WI38 (cell line): ENCODE measurements around the gene ZNF169.
"Not testable (repeated sequence)": the region's sequence is repeated elsewhere in the genome, so short reads cannot be mapped to it uniquely, and the experiment has no call there.

Experiments
- H3K4me3 ChIP-seq: 2 replicates; pipeline ENCODE4 v1.5.1; 2011; ENCODE audit warnings: low read depth, mild to moderate bottlenecking, control low read depth, low read length
- TF ChIP-seq, protein P1 (sequence below): IDR thresholded peaks from 2 replicates; pipeline ENCODE4 v1.5.1; 2012; ENCODE audit warnings: low read depth, mild to moderate bottlenecking, control low read depth, low read length

Gene ZNF169

DNA sequence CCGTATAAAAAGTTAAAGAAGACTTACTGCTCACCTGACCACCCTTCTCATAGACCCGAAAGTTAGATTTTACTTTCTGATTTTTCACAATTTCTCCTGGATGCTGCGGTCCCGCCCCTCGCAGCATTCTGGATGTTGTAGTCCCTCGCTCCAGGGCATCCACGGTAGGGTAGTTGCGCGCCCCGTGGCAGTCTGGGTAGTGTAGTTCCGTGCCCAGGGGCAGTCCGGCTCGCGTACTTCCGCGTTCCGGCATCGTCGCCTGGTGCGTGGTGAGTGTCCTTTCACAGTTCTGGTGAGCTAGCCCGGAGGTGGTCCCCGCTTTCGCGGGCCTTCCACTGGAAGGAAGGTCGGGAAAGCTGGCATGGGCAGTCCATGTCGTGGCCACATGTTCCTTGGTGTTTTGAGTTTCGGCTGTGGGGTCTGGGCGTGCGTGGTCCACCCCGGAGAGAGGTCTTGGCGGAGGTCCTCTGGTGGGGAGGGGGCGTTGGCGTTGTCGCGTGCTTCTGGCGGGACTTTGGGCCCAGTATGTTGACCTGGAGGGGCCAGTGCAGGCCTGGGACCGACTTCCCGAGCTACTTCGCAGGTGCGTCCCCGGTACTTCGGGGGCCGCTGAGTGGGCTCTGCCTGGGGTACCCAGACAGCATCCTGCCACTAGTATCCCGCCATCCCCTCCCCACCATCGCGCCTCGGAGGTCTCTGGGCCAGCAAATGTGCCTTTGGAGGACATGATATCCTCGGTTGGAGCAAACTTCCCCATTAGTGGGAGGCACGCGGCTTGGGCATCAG is at the start of gene ZNF169:
Gene ZNF169, plus strand, starts transcription at position 222 of the 786 bp plus-strand sequence. CDS start 19,515 bp downstream, outside the sequence.
- TF ChIP-seq, protein P1, sequence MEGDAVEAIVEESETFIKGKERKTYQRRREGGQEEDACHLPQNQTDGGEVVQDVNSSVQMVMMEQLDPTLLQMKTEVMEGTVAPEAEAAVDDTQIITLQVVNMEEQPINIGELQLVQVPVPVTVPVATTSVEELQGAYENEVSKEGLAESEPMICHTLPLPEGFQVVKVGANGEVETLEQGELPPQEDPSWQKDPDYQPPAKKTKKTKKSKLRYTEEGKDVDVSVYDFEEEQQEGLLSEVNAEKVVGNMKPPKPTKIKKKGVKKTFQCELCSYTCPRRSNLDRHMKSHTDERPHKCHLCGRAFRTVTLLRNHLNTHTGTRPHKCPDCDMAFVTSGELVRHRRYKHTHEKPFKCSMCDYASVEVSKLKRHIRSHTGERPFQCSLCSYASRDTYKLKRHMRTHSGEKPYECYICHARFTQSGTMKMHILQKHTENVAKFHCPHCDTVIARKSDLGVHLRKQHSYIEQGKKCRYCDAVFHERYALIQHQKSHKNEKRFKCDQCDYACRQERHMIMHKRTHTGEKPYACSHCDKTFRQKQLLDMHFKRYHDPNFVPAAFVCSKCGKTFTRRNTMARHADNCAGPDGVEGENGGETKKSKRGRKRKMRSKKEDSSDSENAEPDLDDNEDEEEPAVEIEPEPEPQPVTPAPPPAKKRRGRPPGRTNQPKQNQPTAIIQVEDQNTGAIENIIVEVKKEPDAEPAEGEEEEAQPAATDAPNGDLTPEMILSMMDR = no peak

DNA sequence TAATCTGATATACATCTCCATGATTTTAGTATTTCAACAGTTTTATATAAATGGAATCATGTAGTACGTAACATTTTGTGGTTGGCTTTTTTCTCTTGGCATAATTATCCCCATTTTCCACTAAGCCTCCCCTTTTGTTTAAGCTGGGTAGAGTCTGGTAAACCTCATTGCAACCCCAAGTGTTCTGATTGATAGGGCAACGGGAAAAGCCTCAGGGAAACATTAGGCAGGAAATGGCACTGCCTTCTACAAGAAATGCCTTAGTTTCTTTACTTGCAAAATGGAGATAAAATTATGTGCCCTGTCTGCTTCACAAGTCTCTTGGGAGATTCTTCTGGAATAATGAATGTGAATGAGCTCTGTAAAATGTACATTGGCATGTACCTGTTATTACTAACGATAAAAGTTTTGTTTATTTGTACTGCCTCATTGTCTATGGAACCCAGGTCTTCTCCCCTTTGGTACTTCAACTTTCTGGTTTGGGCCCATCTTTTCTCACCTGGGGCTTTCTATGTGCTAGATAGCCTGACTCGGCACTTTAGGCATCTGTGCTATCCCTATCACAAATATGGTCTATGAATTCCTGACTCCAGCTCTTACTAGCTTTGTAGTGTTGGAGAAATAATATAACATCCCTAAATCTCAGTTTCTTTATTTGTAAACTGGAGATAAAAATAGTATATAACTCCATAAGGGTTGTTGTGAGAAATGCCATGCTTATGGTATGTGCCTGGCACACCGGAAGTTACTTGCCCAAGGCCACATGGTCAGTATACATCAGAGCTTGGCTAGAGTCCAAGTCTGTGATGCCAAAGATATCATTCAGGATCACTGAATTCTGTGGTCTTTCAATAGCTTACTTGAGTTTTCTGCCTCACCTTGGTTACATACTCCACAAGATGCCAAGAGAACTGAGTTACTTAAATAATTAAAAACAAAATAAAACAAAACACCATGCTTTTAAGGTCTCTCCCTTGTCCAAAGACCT is 48.2 kb upstream of the ZNF169 start:
- TF ChIP-seq, protein P1 = no peak

More for the DNA sequence above, at the start of gene ZNF169:
- peak within 1 kb of the TSS; percentile 99 for H3K4me3 ChIP-seq

DNA sequence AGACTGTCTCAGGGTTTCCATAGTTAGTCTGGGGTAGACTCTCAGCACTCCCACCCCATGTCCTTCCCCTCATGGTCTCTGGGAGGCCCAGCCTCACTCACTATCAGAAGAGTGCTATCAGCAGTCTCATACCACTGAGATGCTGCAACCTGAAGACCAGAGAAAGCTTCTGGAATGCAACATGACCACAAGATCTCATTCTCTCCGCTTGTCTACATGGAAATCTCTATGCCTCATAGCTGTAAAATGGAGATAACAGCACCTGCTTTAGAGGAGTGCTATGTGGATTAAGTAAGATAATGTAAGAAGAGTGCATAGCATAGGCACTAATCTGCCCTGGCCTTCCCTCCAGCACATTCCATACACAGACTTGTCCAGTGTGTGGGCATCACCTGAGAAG is 47.0 kb upstream of the ZNF169 start:
- no peak overlapping the region for H3K4me3 ChIP-seq
- TF ChIP-seq, protein P1 = no peak

More for the DNA sequence above, 48.2 kb upstream of the ZNF169 start:
- H3K4me3 ChIP-seq = no peak overlapping the region

DNA sequence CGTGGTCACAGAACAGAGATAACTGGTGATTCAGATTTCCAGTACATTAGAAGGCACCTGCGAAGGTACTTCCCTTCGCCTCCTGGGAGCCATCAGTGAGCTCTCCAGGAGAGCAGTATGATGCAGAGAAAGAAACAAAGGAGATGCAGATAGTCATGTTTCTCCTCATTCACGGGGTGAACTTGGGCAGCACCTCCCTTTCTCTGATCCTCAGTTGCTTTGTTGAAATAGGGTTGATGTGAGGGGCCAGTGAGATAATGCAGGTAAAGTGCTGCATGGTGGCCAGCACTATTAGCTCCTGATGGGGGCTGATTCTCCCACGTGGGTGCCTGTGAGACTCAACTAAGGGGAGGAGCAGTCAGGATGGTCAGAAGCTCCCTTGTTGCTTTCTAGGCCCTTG is 46.6 kb upstream of the ZNF169 start:
- TF ChIP-seq, protein P1 = no peak
- no peak overlapping the region for H3K4me3 ChIP-seq

DNA sequence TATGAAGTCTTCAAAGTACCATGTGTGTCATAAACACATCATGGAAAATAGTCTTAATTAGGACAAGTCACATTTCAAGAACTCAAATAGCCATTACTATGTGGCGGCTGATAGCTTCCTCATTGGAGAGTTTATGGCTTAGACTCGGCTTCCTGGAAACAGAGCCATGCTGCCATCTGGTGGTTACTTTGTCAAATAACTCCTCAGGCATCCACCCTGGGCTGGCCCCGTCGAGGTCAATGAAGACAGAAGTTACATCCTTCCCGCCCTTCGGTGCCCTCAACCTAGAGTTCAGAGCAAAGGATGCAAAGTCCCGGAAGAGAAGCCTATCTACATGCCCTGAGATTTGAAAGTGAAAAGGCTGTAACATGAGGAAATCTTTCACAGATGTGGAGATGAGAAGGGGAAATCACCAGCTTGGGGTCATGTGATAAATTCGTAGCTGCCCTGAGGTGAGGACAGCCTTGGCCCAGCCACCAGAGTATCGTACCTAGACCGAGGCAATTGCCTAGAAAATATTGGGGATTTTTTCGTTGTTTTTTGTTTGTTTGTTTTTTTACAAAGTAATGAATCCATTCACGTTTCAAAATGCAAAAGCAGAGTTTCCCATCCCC is 45.5 kb upstream of the ZNF169 start:
- no peak overlapping the region for H3K4me3 ChIP-seq
- TF ChIP-seq, protein P1 = peak; percentile 63

DNA sequence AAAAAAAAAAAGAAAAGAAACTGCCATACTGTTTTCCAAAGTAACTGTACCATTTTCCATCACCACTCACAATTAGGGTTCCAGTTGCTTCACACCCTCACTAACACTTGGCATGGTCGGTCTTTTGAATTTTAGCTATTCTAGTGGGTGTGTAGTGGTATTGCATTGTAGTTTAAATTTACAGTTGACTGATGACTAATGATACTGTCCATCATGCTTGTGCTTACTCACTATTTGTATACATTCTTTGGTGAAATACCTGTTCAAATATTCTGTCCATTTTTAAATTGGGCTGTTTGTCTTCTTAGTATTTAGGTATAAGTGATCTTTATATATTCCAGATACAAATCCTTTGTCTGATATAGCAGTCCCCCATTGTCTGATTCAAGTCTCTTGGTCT is 36.2 kb upstream of the ZNF169 start:
- TF ChIP-seq, protein P1 = no peak
- H3K4me3 ChIP-seq = no peak overlapping the region

DNA sequence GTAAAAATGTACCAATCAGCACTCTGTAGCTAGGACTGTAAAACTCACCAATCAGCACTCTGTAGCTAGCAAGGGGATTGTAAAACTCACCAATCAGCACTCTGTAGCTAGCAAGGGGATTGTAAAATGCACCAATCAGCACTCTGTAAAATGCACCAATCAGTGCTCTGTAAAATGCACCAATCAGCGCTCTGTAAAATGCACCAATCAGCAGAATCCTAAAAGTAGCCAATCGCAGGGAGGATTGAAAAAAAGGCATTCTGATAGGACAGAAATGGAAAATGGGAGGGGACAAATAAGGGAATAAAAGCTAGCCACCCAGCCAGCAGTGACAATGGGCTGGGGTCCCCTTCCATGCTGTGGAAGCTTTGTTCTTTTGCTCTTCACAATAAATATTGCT is 33.7 kb upstream of the ZNF169 start:
- H3K4me3 ChIP-seq = not testable (repeated sequence)
